DLD1 (cell line): ENCODE data around the gene RBM14.
"Not testable (repeated sequence)": the region's sequence is repeated elsewhere in the genome, so short reads cannot be mapped to it uniquely, and the experiment has no call there.

Experiments used
- in situ Hi-C: cut with HindIII; loops from 2 replicates; pipeline ENCODE4 v1.10.0; 2017; ENCODE audit warnings: low sequenced_read_pairs

The RBM14 gene

GRCh38 chr11:66598993-66599392 is 17.4 kb upstream of the RBM14 start:
- in situ Hi-C loops = no loop called here

DNA sequence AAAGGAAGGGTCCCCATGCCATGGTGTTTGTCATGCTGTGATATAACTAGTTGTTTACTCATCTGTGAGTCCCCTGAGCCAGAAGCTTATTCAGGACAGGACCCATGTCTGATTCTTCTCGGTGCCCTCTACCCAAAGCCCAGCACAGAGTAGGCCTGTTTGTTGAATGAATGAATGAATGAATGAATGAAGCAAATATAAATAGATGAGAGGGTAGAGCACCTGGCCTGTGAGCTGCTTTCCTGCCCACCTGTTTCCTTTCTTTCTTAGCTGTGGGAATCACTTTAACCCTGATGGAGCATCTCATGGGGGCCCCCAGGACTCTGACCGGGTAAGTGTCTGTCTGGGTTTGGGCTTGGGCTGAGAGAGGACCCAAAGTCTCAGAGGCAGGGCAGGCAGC is 16.2 kb upstream of the RBM14 start:
- in situ Hi-C loops = no loop called here

- in situ Hi-C loops = no loop called here
These were observed 15.7 kb upstream of the RBM14 start for GRCh38 chr11:66600631-66601233.

- in situ Hi-C loops = no loop called here
These were observed 13.4 kb upstream of the RBM14 start for GRCh38 chr11:66603072-66603471.

DNA sequence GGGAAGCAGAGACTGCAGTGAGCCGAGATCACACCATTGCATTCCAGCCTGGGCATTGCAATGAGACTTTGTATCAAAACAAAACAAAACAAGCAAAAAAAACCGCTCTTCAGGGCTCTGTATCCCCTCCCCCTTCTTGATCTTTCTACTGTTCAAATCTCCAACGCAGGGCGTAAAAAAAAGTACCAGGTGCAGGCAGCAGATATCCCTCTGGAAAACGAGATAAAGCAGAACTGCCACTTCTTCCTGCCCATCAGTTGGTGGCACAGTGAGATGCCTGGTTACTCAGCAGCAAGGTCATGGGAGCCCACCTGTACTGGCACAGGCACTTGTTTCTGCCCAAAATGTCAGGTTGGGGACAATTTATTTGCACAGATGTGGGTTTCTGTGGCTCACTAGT is 12.3 kb upstream of the RBM14 start:
- in situ Hi-C loops = no loop called here

- in situ Hi-C loops = not testable (repeated sequence)
These were observed 9.8 kb upstream of the RBM14 start for GRCh38 chr11:66606608-66607007.

DNA sequence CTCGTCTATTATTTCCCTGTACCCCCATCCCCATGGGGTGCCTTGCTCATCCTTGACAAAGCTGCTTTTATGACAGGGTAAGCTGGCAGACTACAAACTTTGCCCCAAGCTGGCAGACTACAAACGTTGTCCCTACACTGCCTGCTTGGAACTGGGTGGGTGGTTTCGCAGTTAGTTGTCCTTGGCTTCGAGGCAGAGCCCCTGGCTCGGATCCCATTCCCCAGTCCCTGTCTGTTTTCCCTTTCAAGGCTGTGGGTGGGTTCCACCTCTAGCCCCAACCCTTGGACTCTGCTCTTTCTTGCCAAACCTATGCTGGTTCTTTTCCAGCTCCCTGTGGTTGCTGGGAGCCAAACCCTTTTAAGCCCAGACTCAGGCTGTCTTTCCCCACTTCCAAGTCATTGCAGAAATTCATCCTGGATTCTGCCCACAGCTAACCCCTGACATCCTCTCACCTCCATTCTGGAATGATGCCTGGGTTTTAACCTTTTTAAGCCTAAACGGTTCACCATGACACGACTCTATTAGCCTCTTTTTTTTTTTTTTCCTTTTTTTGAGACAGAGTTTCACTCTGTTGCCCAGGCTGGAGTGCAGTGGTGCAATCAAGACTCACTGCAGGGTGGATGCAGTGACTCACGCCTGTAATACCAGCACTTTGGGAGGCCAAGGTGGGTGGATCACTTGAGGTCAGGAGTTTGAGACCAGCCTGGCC is 9.2 kb upstream of the RBM14 start:
- in situ Hi-C loops = no loop called here

GRCh38 chr11:66609721-66610617 is 6.5 kb upstream of the RBM14 start:
- in situ Hi-C loops = no loop called here

DNA sequence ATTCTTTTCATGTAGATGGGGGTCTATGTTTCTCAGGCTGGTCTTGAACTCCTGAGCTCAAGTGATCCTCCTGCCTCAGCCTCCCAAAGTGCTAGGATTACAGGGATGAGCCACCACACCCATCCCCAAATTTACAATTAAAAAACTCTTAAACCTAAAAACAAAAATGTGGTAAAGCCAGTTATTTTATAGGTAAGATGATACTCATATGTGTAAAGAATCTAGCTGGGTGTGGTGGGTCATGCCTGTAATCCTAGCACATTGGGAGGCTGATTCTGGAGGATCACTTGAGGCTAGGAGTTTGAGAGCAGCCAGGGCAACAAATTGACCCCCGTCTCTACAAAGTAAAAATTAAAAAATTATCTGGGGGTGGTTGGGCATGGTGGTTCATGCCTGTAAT is 4.0 kb upstream of the RBM14 start:
- in situ Hi-C loops = no loop called here

DNA sequence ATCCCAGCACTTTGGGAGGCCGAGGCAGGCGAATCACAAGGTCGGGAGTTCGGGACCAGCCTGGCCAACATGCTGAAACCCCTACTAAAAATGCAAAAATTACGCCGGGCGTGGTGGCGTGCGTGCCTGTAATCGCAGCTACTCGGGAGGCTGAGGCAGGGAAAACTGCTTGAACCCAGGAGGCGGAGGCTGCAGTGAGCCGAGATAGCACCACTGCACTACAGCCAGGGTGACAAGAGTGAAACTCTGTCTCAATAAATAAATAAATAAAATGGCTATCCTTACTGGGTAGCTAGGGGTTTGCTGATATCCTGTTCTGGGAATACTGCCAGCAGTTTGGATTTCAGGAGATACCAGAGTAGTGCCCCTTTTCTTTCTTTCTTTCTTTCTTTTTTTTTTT is 2.4 kb upstream of the RBM14 start:
- in situ Hi-C loops = no loop called here

DNA sequence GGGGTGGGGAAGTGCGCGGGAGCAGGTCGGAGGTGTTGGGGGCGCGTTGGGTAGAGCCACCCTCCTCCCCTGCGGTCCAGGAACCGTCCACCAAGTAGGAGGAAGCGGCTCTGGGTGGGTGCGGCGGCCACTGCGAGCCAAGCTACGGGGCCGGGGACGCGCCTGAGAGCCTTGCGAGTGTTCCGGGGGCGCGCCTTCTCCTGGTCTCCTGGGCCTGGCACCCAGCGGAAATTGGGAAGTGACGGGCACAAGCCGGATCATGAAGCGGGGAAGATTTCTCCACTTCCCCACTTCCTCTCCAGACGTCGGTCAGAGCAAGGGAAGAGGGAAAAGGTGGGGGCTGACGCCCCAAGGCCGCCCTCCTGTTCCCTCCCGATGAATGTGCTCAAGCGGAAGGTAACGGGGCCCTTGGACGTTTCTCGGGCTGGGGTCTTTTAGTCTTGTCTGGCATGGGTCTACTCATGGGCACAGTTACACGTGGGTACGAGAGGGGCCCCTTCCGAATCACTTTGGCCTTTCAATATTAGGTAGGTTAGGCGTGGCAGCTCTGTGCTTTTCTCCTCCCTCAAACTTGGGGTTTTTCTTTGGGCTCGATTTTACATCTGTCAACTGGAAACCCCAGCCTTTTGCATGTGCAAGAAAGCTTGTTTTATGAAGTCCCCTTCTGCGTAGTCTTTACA is 865 bp downstream of the RBM14 start:
- in situ Hi-C loops = no loop called here

DNA sequence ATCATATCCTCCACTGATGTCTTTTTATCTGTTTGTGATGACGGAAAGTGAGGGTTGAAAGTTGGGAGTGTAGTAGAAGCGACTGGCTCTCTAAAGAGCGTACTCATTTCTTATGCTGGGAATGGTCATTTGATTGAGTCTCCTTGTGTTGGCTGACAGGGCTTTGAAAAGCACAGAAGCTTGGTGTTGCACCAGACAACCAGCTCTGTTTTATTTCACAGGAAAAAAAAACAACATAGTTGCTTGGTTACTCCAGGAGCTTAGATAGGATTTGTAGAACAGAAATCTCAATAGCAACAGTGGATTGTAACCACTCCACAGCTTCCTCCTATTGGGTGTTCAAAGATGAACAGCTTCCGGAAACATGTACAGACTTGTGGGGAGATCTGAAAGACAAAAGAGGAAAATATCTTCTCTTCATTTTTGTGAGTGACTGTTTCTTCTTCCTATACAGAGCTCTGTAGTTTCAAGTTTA is 2.7 kb downstream of the RBM14 start:
- in situ Hi-C loops = no loop called here

DNA sequence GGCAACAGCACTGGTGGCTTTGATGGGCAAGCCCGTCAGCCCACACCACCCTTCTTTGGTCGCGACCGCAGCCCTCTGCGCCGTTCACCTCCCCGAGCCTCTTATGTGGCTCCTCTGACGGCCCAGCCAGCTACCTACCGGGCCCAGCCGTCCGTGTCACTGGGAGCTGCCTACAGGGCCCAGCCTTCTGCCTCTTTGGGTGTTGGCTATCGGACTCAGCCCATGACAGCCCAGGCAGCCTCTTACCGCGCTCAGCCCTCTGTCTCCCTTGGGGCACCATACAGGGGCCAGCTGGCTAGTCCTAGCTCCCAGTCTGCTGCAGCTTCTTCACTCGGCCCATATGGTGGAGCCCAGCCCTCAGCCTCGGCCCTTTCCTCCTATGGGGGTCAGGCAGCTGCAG is 8.0 kb downstream of the RBM14 start:
- in situ Hi-C loops = no loop called here

DNA sequence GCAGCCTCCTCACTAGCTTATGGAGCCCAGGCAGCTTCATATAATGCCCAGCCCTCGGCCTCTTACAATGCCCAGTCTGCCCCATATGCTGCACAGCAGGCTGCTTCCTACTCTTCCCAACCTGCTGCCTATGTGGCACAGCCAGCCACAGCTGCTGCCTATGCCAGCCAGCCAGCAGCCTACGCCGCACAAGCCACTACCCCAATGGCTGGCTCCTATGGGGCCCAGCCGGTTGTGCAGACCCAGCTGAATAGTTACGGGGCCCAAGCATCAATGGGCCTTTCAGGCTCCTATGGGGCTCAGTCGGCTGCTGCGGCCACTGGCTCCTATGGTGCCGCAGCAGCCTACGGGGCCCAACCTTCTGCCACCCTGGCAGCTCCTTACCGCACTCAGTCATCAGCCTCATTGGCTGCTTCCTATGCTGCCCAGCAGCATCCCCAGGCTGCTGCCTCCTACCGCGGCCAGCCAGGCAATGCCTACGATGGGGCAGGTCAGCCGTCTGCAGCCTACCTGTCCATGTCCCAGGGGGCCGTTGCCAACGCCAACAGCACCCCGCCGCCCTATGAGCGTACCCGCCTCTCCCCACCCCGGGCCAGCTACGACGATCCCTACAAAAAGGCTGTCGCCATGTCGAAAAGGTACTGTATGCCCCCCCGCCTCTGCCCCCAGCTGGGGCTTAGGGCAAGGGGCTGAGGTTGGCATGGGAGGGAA is 8.8 kb downstream of the RBM14 start:
- in situ Hi-C loops = no loop called here

- in situ Hi-C loops = no loop called here
These were observed 9.3 kb downstream of the RBM14 start for GRCh38 chr11:66625752-66626149.

- in situ Hi-C loops = no loop called here
These were observed 10.0 kb downstream of the RBM14 start for GRCh38 chr11:66626382-66626781.

GRCh38 chr11:66626926-66627325 is 10.5 kb downstream of the RBM14 start:
- in situ Hi-C loops = no loop called here

DNA sequence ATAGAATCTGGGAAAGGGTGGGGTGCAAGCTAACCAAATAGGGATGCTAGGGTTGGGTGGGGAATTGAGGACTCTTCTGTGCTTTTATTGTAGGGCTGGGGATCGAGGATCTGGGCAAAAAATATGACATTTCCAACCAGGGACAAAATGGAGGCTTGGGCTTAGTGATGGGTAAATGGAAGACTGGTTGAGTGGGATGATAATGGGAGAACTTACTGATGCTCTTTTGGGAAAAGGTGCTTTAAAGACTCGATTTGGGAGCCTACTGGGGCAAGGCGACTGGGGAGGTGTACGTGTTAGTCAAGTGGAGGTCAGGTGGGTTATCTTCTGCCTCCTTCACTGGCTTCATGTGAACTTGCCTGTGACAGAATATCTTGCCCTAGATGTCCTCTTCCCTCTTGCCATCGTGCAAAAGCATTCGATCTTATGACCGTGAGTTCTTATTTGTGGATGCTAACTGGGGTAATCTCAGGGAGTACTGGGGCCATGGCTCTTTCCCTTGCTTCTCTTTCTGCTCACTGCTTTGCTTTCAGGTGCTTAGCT is 11.7 kb downstream of the RBM14 start:
- in situ Hi-C loops = no loop called here

DNA sequence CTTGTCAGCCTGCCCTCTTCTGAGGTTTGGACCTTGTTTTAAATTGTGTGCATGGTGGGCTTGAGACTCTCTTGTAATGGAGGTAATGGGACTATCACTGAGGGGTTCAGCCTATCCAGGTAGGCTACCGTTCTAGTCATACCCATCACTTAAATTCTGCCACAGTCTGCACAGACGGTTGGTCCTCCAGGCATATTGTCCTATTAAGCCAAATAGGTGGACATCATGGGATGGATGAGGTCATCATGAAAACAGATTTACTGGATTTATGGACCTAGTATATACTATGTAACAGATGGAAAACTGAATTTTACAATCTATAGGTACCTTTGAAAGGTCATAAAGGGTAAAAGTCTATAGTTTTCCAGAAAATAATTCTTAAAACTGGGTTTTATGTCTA is 12.9 kb downstream of the RBM14 start:
- in situ Hi-C loops = no loop called here

- in situ Hi-C loops = no loop called here
These were observed 15.5 kb downstream of the RBM14 start for GRCh38 chr11:66631883-66632282.
